NCI-H2227 (cell line): ENCODE data around the gene ZNF480.
"Not testable (repeated sequence)": the region's sequence is repeated elsewhere in the genome, so short reads cannot be mapped to it uniquely, and the experiment has no call there.

Experiments
- DNase-seq: peaks from one replicate; lab custom pipeline; 2025; ENCODE audit not compliant: unreplicated experiment; lab: John Stamatoyannopoulos, UW

Gene ZNF480

GRCh38 chr19:52336791-52337381 is 39.9 kb downstream of the ZNF480 start:
- DNase-seq, result no peak

DNA sequence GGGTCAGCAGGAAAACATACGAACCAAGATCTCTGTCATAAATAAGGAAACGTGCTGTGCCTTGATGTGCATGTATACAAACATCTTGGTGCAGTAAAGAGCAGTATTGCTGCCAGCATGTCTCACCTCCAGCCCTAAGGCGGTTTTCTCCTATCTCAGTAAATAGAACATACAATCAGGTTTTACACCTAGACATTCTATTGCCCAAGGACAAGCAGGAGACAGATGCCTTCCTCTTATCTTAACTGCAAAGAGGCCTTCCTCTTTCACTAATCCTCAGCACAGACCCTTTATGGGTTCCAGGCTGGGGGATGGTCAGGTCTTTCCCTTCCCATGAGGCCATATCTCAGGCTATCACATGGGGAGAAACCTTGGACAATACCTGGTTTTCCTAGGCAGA is 42.1 kb downstream of the ZNF480 start:
- not testable (repeated sequence) for DNase-seq

- DNase-seq, result peak; percentile 7
These were observed 46.6 kb downstream of the ZNF480 start for GRCh38 chr19:52343548-52343947.

DNA sequence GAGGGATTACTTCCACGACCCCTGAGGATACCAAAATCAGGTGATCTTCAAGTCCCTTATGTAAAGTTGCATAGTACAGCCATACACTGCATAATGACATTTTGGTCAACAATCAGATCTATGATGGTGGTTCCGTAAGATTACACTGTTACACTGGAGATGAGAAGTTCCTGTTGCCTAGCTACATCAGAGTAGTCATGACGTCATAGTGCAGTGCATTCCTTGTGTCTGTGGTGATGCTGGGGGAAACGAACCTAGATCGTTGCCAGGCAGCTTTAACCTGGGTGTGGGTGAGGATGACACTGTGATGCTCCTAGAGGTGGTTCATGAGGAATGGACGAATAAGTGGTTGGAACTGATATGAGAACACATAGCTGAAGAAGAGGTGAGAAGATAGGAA is 48.2 kb downstream of the ZNF480 start:
- DNase-seq, result no peak

GRCh38 chr19:52351512-52351911 is 54.5 kb downstream of the ZNF480 start:
- no peak for DNase-seq

DNA sequence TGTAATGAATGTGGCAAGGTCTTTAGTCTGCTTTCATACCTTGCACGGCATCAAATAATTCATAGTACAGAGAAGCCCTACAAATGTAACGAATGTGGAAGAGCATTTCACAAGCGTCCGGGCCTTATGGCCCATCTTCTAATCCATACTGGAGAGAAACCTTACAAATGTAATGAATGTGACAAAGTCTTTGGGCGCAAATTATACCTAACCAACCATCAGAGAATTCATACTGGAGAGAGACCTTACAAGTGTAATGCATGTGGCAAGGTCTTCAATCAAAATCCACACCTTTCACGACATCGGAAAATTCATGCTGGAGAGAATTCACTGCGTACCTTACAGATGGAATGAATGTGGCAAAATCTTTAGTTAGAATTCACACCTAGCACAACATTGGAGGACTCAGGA is 69.5 kb downstream of the ZNF480 start:
- DNase-seq, result no peak

GRCh38 chr19:52369559-52370340 is 72.8 kb downstream of the ZNF480 start, which contains the start of gene ZNF880:
ZNF880 (plus strand) TSS chr19:52369923; CDS start chr19:52369966, 43 bp downstream.
- DNase-seq, result no peak

DNA sequence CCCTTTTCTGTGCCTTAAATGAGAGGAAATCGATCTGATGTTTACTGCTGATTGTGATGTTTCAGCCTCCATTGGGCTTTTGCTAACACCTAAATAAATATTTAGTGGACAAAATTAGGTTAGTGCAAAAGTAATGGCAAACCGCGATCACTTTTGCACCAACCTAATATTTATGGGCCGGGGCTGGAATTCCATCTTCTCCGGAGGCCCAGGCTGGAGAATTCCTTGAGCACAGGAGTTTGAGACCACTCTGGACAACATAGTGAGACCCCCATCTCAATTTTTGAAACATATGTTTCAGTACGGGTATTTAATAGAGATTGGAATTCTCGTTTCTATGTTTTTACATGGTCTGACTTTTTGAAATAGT is 73.4 kb downstream of the ZNF480 start:
- DNase-seq, result no peak
